Activated gamma-delta T cell treated with Interleukin-2 at 50 U/mL for 16 hours (primary cell): Measurements from ENCODE around the gene CPLANE1.
A peak's percentile ranks its signal among the peaks of the same experiment; 100 is the strongest.
"Not testable (repeated sequence)": the region's sequence is repeated elsewhere in the genome, so short reads cannot be mapped to it uniquely, and the experiment has no call there.

Experiments
- DNase-seq: peaks from one replicate; pipeline ENCODE4 v3.0.0-alpha.2; 2020

The CPLANE1 gene

DNA sequence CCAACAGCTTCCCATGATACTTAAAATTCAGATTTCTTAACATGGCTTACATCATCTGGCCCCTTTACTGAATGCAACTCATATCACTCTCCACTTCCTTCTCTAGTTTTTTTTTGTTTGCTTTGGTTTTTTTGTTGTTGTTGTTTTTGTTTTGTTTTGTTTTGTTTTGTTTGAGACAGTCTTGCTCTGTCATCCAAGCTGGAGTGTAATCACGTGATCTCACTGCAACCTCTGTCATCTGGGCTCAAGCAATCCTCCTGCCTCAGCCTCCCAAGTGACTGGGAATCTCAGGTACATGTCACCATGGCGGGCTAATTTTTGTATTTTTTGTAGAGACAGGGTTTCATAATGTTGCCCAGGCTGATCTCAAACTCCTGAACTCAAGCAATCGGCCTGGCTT is 41.4 kb downstream of the CPLANE1 start:
- DNase-seq, result no peak

DNA sequence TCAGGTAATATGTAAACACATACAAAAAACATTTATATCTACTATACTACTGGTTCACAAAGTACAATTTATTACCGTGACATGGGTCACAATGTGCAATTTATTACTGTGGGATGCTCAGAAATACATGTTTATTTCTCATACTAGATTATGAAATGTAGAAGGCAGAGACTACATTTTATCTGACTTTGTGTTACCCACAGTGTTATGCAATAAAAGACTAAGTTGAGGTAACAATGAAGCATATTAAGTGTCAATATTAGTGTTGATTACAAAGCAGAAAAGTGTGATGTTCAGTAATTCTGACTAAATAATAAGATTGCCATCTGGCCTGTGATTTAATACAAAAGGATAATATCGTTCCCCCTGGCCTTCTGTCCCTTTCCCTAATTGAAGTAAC is 42.4 kb downstream of the CPLANE1 start:
- DNase-seq, result no peak

DNA sequence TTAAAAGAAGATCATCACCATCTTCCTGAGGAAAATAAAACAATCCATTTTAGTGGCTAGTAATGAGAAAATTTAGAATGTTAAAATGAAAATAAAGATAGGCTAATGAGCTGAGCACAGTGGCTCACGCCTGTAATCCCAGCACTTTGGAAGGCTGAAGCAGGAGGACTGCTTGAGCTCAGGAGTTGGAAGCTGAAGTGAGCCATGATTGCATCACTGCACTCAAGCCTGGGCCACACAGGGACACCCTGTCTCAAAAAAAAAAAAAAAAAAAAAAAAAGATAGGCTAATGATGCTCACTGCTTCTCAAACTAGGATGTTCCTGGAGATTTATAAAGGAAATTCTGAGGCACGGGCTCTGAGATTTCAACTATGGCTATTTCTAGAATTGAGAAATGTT is 50.3 kb downstream of the CPLANE1 start:
- no peak for DNase-seq

DNA sequence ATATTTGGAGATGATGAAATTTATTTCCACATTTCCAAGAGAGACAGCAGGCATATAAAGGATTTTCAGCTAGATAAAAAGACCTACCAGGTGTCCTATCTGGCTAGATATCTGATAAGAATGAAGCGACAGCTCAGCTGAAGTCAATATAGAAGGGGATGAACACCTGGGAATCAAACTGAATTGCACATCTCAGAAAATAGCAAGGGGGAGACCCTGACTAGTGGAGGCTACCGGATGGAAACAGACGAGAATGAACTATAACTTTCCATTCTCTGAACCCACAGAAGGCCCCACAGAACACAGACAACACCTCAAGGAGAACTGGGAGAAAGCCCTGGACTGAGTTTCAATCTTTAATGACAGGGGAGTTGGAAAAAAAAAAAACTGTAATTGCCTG is 51.1 kb downstream of the CPLANE1 start:
- DNase-seq, result no peak

DNA sequence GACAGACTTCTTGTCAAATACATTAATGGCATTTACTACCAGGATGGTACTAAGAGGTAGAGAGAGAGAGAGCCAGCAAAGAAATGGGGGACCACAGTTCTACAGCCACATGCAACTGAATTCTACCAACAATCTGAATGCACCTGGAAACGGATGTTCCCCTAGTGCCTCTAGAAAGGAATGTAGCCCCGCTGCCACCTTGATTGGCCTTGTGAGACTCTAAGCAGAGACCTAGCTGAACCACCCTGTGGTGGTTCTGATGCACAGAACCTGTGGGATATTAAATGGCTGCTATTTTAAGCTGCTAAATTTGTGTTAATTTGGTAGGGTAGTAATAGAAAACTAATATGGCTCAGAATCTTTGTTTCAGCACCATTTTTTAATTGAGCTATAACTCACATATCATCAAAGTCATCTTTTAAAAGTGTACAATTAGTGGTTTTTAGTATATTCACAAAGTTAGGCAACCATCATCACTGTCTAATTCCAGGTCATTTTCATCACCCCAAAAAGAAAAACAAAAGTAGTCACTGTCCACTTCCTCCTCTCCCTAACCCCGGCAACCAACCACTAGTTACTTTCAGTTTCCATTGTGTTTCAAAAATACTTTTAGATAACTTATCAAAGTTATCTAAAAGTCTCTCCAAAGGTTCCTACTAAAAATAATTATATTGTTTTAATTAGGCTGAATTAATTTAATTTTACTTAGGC is 51.7 kb downstream of the CPLANE1 start:
- peak; percentile 7 for DNase-seq

DNA sequence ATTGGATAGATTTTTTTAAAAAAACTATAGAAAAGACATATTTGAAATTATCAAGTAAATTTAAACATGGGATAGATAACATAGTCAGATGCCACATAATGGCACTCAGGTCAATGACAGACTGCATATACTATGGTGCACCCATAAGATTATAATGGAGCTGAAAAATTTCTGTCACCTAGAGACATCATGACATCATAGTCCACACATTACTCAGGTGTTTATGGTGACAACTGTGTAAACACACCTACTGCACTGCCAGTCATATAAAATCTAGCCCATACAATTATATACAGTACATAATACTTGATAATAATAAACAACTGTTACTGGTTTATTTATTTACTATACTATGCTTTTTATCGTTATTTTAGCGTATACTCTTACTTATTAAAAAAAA is 58.6 kb downstream of the CPLANE1 start:
- DNase-seq, result no peak

DNA sequence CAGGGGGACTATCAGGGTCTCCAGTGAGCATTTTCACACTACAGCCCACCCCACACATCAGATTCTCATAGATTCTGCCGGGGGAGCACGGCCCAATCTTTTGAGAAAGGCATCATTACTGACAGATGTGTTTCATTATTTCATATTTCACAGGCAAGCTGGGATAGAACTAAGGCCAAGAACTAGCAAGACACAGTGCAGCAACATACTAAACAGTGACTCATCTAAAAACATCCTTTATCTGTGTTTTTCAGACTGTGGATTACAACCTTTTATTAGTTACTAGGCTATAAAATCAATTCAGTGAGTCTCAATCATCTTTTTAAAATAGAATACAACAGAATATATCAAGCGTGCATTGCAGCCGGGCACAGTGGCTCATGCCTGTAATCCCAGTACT is 59.8 kb downstream of the CPLANE1 start:
- no peak for DNase-seq

DNA sequence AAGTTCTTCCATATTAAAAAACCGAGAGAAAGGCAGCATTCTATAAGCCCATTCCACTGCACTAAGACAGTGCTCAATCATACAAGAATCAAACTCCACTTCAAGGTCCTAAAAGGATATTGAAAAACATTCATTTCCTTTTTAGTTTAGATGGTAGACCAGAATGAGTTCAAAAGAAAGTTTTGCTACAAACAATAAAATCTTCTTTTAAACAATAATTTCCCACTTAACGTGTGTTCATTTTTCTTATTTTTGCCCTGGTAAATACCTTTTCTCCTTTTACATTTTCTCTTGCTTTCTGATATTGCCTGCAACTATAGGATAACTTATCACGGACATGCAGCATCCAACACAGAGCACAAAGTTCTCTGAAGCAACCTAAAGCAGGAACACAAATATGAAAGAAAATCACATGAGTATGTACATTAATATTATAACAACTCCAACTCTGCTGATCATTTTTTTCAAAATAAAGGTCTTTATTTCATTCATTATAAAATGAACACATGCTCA is 61.7 kb downstream of the CPLANE1 start:
- DNase-seq, result no peak

DNA sequence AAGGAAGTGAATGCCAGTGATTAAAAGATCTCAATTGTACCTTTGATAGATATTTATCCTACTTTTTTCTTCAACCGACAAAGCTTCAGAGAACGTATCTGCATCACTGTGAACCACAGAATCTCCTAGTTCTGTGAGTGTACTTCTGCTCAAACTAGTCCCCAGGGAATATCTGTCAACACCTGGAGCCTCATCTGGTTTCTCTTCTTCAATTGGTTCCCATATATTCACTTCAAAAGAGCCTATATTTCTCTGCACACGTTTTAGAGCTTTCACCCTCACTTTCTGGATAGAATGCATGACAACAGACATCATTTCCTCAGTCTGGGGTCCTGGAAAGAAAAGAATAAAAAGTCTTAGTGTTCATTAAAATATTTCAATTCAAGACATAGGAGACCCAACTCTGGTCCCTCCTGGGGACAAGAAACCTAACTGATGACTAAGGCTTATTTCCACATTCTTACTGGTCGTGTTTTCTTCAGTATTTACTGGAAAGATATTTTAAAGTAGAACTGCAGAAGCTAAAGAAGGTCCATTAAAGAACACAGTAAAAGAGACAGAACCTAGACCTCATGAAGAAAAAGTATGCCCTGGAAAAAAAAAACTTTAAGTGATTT is 64.3 kb downstream of the CPLANE1 start:
- DNase-seq, result no peak

DNA sequence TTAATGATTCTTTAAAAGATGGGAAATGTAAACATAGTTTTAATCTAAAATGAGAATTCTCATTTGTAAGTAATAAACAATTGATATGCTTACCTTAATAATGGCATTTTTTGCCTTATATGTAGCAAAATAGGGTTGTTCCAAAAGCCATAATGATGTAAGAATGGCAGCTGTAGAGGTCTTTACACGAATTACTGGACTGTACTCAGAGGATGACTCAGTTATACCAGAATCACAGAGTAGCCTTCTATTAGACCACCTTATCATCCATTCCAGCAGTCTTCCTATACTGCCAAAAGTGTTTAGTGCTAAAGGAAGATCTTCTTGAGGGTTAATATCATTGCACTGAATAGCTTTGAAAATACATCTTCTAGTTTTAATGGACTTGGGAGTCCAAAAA is 66.5 kb downstream of the CPLANE1 start:
- DNase-seq, result no peak

DNA sequence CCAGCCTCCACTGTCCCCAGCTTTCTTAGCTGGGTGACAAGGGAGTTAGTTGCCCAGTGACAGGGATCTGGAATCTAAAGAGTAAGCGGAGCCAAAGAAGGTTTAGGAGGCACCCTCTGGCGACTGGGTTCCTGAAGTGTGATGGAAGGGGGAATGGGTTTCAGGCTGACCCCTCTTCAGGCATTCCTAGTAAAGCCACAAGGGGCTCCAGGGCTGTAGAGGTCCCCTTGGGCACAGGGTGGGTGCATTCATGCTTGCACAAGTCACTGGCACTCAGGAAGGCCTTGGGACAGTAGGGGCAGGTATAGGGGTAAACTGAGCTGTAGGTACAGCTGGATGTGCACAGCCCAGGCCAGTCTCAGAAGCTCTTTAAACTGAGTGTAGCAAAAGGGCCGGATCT is 74.2 kb downstream of the CPLANE1 start:
- DNase-seq, result no peak

DNA sequence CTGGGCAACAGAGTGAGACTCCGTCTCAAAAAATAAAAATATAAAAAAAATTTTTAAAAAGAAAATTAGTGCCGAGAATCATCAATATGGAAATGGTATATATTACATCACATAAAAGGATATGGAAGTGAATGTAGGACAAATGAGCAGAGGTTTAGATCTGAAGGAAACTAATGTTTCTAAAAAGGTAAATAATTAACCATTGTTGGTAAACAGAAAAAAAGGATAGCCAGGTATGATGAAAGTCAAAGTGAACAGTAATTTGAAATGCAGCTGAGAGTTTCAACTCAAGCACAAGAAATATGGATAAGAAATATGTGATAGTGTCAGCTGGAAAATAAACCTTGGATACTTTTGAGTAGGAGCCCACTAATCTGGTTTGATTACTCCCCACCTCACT is 76.2 kb downstream of the CPLANE1 start:
- DNase-seq, result no peak

DNA sequence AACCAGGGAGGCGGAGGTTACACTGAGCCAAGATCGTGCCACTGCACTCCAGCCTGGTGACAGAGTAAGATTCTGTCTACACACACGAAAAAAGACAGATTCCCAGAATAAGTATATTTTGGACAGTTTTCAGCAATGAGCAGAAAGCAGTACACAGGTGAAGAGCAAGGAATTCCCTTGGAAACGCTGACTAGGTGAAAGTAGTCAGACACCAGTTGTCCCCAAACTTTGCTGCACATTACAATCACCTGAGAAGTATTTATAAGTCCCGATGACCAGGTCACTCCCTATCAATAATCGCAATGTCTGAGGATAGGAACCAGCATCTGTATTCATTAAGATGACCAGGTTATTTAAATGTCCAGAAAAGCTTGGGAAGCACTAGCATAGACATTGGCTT is 78.3 kb downstream of the CPLANE1 start:
- DNase-seq, result no peak

DNA sequence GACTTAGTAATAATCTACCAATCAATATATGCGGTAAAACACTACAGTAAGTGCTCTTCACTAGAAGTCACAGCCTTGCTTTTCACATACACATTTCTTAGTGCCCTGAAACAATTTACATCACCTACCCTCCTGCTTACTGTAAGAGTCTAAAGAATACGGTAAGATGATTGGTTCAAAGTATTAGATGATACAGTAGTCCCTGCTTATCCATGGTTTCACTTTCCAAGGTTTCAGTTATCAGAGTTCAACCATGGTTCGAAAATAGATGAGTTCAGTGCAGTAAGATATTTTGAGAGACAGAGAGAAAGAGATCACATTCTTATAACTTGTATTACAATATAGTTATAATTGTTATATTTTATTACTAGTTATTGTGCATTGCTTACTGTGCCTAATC is 83.0 kb downstream of the CPLANE1 start:
- DNase-seq, result no peak

DNA sequence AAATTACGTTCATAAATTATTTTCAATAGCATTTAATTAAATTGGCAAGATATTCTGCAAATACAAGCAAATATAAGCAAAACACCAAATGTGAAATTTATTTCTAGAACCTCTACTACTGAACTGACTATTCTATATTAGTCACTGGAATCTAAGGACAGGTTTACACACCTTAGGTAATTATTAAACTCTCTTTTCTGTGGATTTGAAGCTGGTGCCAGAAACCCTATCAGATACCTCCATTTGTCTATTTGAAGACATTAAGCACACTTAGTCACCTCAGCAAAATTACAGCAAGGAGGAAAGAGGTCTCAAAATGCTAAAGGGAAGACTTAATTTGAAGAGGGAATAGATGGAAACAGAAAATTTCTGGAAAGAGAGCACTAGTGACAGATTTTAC is 83.4 kb downstream of the CPLANE1 start:
- no peak for DNase-seq

DNA sequence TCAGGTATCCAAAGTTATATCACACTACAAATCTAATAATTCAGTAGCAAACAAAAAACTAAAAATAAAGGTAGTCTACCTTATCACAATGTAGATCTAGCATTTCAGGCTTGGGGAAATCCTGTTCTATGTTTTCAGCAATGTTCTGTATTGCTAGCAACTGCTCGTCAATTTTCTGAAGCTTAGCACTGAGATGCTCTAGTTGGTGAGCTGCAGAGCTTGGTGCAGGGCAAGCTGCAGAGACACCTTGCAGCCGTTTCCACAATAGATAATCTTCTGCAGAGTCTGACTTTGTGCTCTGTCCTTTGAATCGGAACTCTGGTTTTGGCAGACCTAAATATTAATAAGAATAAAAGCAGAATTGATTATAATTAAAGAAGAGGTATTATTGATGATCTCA is 95.5 kb downstream of the CPLANE1 start:
- DNase-seq, result no peak

DNA sequence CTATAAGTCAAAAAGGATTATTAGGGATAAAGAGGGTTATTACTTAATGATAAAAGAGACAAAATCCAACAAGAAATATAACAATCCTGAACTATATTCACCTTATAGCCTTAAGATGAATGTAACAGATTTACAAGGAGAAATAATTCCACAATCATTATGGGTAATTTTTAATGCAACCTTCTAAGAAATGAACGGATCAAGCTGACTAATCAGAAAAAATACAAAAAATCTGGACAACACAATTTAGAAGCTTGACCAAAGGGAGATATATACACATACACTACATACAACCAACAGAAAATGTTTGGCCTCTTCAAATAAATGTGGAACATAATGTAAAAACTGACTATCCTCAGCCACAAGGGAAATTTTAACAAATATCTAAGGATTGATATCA is 102.3 kb downstream of the CPLANE1 start:
- no peak for DNase-seq

DNA sequence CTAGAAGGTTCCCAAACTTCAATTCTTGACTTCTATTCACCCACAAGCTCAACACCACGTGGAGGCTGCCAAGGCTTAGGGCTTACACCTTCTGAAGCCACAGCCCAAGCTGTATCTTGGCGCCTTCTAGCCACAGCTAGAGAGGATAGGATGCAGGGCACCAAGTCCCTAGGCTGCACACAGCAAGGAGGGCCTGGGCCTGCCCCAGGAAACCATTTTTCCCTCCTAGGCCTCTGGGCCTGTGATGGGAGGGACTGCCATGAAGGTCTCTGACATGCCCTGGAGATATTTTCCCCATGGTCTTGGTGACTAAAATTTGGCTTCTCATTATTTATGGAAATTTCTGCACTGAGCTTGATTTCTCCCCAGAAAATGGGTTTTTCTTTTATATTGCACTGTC is 112.5 kb downstream of the CPLANE1 start:
- no peak for DNase-seq

DNA sequence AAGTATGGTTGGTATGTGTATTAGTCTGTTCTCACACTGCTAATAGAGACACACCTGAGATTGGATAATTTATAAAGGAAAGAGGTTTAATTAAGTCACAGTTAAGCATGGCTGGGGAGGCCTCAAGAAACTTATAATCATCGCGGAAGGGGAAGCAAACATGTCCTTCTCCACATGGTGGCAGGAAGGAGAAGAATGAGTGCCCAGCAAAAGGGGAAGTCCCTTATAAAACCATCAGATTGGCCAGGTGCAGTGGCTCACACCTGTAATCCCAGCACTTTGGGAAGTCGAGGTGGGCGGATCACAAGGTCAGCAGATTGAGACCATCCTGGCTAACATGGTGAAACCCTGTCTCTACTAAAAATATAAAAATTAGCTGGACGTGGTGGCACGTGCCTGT is 113.9 kb downstream of the CPLANE1 start:
- not testable (repeated sequence) for DNase-seq

DNA sequence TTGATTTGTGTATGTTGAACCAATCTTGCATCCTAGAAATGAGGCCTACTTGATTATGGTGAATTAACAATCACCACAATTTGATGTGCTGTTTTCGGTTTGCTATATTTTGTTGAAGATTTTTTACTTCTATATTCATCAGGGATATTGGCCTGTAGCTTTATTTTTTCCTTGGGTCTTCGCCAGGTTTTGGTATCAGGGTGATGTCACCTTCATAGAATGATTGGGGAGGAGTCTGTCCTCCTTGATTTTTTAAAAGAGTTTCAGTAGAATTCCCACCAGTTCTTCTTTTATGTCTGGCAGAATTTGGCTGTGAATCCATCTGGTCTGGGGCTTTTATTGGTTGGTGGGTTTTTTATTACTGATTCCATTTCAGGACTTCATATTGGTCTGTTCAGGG is 115.2 kb downstream of the CPLANE1 start:
- DNase-seq, result no peak

DNA sequence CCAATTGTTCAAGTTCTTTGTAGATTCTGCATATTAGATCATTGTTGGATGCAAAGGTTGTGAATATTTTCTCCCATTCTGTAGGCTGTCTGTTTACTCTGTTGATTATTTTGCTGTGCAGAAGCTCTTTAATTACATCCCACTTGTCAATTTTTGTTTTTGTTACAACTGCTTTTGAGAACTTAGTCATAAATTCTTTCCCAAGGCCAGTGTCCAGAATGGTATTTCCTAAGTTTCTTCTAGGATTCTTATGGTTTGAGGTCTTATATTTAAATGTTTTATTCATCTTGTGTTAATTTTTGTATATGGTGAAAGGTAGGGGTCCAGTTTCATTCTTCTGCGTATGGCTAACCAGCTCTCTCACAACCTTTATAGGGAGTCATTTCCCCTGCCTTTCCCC is 116.5 kb downstream of the CPLANE1 start:
- no peak for DNase-seq

DNA sequence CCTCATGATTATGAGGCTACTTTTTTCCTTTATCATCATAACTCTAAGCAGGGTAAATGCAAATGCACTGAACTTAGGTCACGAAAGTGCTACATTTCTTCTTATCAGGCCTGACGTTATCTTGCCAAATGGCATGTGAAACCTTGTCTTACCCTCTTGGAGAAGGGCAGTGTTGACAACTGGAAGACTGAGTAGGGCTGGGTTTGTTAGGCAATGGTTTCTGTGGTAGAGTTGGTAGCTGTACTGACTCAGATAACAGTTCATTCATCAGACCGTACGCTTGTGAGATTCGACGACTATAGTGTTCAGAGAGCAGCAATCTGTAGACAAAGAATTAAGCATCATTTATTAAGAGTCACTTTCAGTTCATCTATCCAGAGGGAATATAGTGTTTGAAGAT is 127.7 kb downstream of the CPLANE1 start:
- no peak for DNase-seq

DNA sequence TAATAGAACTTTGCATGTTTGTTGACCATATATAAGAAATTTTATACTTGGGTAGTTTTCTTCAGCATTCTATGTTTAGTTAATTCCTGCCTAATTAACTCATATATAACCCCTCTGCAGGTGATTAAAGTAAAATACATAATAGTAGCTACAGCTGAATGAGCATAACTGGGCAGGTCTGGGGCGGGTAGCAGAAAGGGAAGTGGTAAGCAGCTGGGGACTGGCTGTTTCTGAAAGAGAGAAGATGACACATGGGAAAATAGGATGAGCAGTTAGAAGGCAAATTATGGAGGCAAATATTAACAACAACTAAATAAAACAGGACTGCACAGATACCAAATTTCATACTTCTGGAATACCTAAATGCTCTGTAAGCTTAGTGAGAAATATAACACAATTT is 128.1 kb downstream of the CPLANE1 start:
- no peak for DNase-seq

DNA sequence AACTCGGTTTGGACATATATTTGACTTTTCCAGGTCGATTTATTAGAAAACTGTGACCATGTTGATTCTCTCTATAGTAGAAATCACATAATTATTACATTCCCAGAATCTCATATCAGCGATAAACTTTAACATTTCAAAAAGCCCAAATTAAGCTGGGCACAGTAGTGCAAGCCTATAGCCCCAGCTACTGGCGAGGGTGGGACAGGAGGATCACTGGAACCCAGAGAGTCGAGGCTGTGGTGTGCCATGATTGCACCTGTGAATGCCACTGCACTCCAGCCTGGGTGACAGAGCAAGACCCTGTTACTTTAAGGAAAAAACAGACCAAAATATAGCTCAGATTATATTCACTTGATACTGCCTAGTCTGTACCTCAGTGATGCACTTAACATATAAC is 128.9 kb downstream of the CPLANE1 start:
- DNase-seq, result no peak

DNA sequence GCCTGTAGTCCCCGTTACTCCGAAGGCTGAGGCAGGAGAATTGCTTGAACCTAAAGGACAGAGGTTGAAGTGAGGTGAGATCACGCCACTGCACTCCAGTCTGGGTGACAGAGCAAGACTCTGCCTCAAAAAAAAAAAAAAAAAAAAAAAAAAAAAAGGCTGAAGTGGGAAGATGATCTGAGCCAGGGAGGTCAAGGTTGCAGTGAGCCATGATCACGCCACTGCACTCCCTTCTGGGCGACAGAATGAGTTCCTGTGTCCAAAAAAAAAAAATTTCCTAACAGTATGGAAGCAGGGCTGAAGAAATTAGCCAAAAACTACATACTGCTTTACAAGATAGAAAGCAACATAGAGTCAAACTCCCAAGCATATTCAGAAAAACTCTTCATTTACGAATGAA is 132.8 kb downstream of the CPLANE1 start:
- no peak for DNase-seq
